ENCODE measurements around the gene ZRANB3.

The ZRANB3 gene

DNA sequence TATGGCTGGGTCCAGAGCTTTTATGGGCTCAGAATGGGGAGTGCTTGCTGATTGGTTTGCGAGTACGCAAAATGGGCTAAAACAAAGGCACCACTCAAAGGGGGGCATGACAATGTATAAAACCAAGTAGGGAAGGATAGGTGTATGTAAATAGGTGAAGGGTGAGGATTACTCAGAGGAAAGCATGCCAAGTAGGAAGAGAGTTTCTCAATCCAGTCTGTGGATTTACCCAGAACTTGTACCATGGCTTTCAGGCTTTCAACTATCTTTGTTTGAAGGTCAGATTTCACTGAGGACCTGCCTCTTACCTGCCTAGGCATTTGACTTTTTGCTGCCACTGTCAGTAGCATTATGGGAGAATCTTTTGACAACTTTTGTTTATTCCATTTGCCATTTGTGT is 386.7 kb downstream of the ZRANB3 start:
- peaks cover 11 to 39% of the 10 kb centered on the region in 2 experiments for H3K36me3 ChIP-seq (ENCODE audit: control insufficient read depth in 2 of 2, insufficient read depth in 1 of 2, low read length in 2 of 2)
- ChIA-PET CTCF (interaction anchor here (0.6 kb wide), 1 partner anchor 212 kb away, joined by 3 read pairs; no protein-coding TSS in a partner anchor), POLR2A (no interaction called here)
- TF ChIP-seq KLF1 (tag by site-specific recombination; IDR thresholded peaks at IDR 0.05) = no peak
- no peak for TF ChIP-seq ZNF169 (tag by site-specific recombination; IDR thresholded peaks at IDR 0.05)
- TF ChIP-seq, protein P1, sequence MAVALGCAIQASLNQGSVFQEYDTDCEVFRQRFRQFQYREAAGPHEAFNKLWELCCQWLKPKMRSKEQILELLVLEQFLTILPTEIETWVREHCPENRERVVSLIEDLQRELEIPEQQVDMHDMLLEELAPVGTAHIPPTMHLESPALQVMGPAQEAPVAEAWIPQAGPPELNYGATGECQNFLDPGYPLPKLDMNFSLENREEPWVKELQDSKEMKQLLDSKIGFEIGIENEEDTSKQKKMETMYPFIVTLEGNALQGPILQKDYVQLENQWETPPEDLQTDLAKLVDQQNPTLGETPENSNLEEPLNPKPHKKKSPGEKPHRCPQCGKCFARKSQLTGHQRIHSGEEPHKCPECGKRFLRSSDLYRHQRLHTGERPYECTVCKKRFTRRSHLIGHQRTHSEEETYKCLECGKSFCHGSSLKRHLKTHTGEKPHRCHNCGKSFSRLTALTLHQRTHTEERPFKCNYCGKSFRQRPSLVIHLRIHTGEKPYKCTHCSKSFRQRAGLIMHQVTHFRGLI (tag by site-specific recombination; IDR thresholded peaks at IDR 0.05) = no peak
- no peak for TF ChIP-seq ZNF670 (tag by site-specific recombination; IDR thresholded peaks at IDR 0.05; ENCODE audit: low read depth)
- no peak for TF ChIP-seq ZNF138 (tag by site-specific recombination; IDR thresholded peaks at IDR 0.05; ENCODE audit: borderline replicate concordance)
- TF ChIP-seq, protein P2, sequence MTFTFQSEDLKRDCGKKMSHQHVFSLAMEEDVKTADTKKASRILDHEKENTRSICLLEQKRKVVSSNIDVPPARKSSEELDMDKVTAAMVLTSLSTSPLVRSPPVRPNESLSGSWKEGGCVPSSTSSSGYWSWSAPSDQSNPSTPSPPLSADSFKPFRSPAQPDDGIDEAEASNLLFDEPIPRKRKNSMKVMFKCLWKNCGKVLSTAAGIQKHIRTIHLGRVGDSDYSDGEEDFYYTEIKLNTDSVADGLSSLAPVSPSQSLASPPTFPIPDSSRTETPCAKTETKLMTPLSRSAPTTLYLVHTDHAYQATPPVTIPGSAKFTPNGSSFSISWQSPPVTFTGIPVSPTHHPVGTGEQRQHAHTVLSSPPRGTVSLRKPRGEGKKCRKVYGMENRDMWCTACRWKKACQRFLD (tag by site-specific recombination; IDR thresholded peaks at IDR 0.05) = no peak
- TF ChIP-seq KLF16 (tag by site-specific recombination; IDR thresholded peaks at IDR 0.05) = no peak
- TF ChIP-seq ZNF626 (tag by site-specific recombination; IDR thresholded peaks at IDR 0.05) = no peak
- H3K4me3 ChIP-seq (ENCODE audit: low read depth, low read length) = no peak overlapping the region
- H3K27ac ChIP-seq (ENCODE audit: extremely low read depth, low read depth, low read length) = no peak overlapping the region
- H3K4me1 ChIP-seq (ENCODE audit: control insufficient read depth, insufficient read depth, low read length) = no peaks in the 10 kb centered on the region
- H3K9me3 ChIP-seq (ENCODE audit: control insufficient read depth, insufficient read depth, low read depth, low read length) = no peaks in the 10 kb centered on the region

- no peaks in the 10 kb centered on the region for H3K9me3 ChIP-seq (ENCODE audit: control insufficient read depth, insufficient read depth, low read depth, low read length)
- H3K4me1 ChIP-seq (ENCODE audit: control insufficient read depth, insufficient read depth, low read length) = no peaks in the 10 kb centered on the region
- H3K27ac ChIP-seq (ENCODE audit: extremely low read depth, low read depth, low read length) = no peak overlapping the region
- POLR2A ChIA-PET = no interaction called here
- no peak overlapping the region for H3K4me3 ChIP-seq (ENCODE audit: low read depth, low read length)
- CTCF ChIA-PET = no interaction called here
- TF ChIP-seq ZNF433 (tag by site-specific recombination; IDR thresholded peaks at IDR 0.05; ENCODE audit: low read depth) = no peak
- TF ChIP-seq SETDB1 (IDR thresholded peaks at IDR 0.05; ENCODE audit: insufficient read length, low read length) = peak; percentile 91
- peaks cover 23 to 57% of the 10 kb centered on the region in 2 experiments for H3K36me3 ChIP-seq (ENCODE audit: control insufficient read depth in 2 of 2, insufficient read depth in 1 of 2, low read length in 2 of 2)
These were observed 388.7 kb downstream of the ZRANB3 start for GRCh38 chr2:135142323-135142722.

DNA sequence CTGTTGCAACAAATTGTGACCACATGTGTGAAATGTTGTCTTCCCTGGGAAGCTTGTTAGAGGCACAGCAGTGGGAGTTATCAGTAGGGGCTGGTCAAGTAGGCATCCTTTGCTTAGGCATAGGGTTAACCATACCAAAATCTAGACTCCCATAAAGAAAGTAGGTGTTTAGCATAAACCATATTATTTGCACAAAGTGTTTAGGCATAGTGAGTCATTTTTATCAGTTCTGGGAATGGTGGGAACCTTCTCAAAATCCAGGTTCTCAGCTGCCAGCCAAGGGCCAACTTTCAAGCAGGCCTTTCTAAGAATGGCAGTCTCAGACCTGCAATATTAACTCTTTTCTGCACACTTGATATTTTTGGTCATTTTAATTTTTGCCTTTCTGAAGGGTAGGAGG is 390.4 kb downstream of the ZRANB3 start:
- Histone ChIP-seq H3K27ac (ENCODE audit: extremely low read depth, low read depth, low read length) (no peak overlapping the region), H3K4me3 (ENCODE audit: low read depth, low read length) (no peak overlapping the region), H3K9me3 (ENCODE audit: control insufficient read depth, insufficient read depth, low read depth, low read length) (no peaks in the 10 kb centered on the region), H3K36me3 (ENCODE audit: control insufficient read depth in 2 of 2, insufficient read depth in 1 of 2, low read length in 2 of 2) (peaks cover 34 to 69% of the 10 kb centered on the region in 2 experiments), H3K4me1 (ENCODE audit: control insufficient read depth, insufficient read depth, low read length) (no peaks in the 10 kb centered on the region)
- CTCF ChIA-PET = no interaction called here
- POLR2A ChIA-PET = no interaction called here
- TF ChIP-seq SALL2 (tag by site-specific recombination; IDR thresholded peaks at IDR 0.05; ENCODE audit: borderline replicate concordance) (no peak), ZNF350 (tag by site-specific recombination; IDR thresholded peaks at IDR 0.05) (no peak), ZNF239 (tag by site-specific recombination; IDR thresholded peaks at IDR 0.05) (no peak), REST (tag by site-specific recombination; IDR thresholded peaks at IDR 0.05) (no peak), SP3 (tag by site-specific recombination; IDR thresholded peaks at IDR 0.05) (no peak), ZNF175 (tag by site-specific recombination; IDR thresholded peaks at IDR 0.05) (no peak)
- TF ChIP-seq, protein P3, sequence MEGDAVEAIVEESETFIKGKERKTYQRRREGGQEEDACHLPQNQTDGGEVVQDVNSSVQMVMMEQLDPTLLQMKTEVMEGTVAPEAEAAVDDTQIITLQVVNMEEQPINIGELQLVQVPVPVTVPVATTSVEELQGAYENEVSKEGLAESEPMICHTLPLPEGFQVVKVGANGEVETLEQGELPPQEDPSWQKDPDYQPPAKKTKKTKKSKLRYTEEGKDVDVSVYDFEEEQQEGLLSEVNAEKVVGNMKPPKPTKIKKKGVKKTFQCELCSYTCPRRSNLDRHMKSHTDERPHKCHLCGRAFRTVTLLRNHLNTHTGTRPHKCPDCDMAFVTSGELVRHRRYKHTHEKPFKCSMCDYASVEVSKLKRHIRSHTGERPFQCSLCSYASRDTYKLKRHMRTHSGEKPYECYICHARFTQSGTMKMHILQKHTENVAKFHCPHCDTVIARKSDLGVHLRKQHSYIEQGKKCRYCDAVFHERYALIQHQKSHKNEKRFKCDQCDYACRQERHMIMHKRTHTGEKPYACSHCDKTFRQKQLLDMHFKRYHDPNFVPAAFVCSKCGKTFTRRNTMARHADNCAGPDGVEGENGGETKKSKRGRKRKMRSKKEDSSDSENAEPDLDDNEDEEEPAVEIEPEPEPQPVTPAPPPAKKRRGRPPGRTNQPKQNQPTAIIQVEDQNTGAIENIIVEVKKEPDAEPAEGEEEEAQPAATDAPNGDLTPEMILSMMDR (tag by site-specific recombination; IDR thresholded peaks at IDR 0.05) = no peak
- TF ChIP-seq, protein P4, sequence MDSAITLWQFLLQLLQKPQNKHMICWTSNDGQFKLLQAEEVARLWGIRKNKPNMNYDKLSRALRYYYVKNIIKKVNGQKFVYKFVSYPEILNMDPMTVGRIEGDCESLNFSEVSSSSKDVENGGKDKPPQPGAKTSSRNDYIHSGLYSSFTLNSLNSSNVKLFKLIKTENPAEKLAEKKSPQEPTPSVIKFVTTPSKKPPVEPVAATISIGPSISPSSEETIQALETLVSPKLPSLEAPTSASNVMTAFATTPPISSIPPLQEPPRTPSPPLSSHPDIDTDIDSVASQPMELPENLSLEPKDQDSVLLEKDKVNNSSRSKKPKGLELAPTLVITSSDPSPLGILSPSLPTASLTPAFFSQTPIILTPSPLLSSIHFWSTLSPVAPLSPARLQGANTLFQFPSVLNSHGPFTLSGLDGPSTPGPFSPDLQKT (IDR thresholded peaks at IDR 0.05; ENCODE audit: borderline replicate concordance, low read depth, low read length) = no peak
- TF ChIP-seq, protein P5, sequence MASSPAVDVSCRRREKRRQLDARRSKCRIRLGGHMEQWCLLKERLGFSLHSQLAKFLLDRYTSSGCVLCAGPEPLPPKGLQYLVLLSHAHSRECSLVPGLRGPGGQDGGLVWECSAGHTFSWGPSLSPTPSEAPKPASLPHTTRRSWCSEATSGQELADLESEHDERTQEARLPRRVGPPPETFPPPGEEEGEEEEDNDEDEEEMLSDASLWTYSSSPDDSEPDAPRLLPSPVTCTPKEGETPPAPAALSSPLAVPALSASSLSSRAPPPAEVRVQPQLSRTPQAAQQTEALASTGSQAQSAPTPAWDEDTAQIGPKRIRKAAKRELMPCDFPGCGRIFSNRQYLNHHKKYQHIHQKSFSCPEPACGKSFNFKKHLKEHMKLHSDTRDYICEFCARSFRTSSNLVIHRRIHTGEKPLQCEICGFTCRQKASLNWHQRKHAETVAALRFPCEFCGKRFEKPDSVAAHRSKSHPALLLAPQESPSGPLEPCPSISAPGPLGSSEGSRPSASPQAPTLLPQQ (tag by site-specific recombination; IDR thresholded peaks at IDR 0.05) = no peak
